ENCODE results near the gene IKBIP. TPM values are rescaled to one million over a fixed set of nuclear protein-coding genes. Genes with fewer than 3 reads are reported as not detected.

IKBIP gene, protein sequence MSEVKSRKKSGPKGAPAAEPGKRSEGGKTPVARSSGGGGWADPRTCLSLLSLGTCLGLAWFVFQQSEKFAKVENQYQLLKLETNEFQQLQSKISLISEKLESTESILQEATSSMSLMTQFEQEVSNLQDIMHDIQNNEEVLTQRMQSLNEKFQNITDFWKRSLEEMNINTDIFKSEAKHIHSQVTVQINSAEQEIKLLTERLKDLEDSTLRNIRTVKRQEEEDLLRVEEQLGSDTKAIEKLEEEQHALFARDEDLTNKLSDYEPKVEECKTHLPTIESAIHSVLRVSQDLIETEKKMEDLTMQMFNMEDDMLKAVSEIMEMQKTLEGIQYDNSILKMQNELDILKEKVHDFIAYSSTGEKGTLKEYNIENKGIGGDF
- total RNA-seq (10 to 100 TPM in 1 of 5 experiments, 1 to 10 TPM in 4; 2.3 to 24.6 (median 6.1) TPM), polyA plus RNA-seq (1 to 10 TPM; 4.6 to 5.3 TPM), total RNA-seq (1.9 reads per million, percentile 8 among the genes with 10 or more reads in this experiment)

DNA sequence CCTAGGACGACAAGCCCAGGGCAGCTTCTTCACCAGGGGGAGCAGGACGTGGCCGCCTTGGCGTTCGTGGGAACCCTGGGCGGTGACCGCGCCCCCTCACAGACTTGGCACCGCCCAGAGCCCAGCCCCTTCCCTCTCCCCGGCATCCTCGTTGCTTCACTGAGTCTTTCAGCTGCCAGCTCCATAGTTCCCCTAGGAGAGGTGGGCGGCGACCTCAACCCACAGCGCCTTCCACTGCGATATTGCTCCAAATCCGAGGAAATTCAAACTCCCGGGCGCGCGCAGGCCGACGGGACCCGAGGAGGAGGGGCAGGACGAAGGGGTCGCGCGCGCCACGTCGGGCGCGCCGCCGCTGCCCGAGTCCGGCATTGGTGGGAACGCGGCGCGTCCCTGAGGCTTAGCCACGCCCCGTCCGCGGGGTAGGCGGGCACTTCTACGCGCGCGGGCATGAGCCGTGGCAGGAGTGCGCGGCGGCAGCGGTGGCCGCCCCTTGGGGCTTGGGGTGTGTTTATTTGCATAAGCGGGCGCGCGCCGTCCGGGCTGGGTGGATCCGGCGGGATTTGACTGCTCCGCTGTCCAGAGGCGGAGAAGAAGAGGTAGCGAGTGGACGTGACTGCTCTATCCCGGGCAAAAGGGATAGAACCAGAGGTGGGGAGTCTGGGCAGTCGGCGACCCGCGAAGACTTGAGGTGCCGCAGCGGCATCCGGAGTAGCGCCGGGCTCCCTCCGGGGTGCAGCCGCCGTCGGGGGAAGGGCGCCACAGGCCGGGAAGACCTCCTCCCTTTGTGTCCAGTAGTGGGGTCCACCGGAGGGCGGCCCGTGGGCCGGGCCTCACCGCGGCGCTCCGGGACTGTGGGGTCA lies at the start of gene IKBIP, which contains the start of gene APAF1:
Gene IKBIP, minus strand, starts transcription at position 77 of the 860 bp plus-strand sequence. CDS start 87 bp downstream, outside the sequence.
Gene APAF1, plus strand, starts transcription at position 579 of the 860 bp plus-strand sequence. CDS start 3,070 bp downstream, outside the sequence.
- ChIA-PET POLR2A (interaction anchor here (1.1 to 2.3 kb wide), 5 partner anchors 51 to 132 kb away, joined by 3 to 24 read pairs (median 9); partner anchors contain the start of genes SLC25A3 and TMPO), CTCF (interaction anchor here (0.6 to 2.1 kb wide), 3 partner anchors 11 to 51 kb away, joined by 3 to 5 read pairs (median 3); partner anchors contain the start of gene SLC25A3)
- Mint-ChIP-seq H3K27ac (peak within 1 kb of the TSS; percentile 84 to 97 (median 93)), H3K4me1 (peaks cover 7 to 40% (median 27%) of the 10 kb centered on the region in 7 donors), H3K9me3 (no peaks in the 10 kb centered on the region), H3K27me3 (no peaks in the 10 kb centered on the region), H3K4me3 (peak within 1 kb of the TSS; percentile 94 to 100 (median 98)), H3K36me3 (peaks cover 0 to 10% (median 5%) of the 10 kb centered on the region in 5 donors)
- Histone ChIP-seq H3K27me3 (ENCODE audit: control insufficient read depth in 2 of 2, insufficient read depth in 2 of 2, low read length in 2 of 2) (no peaks in the 10 kb centered on the region), H3K9me3 (ENCODE audit: control insufficient read depth in 2 of 3, low read length in 3 of 3) (no peaks in the 10 kb centered on the region), H3K36me3 (ENCODE audit: control insufficient read depth in 2 of 3, insufficient read depth in 3 of 3, low read length in 3 of 3) (peaks cover 0 to 21% (median 3%) of the 10 kb centered on the region in 3 experiments), H3K27ac (ENCODE audit: low read depth, low read length) (peak within 1 kb of the TSS; percentile 76), H3K4me3 (ENCODE audit: low read length) (peak within 1 kb of the TSS; percentile 72), H3K4me1 (ENCODE audit: control insufficient read depth in 2 of 2, insufficient read depth in 2 of 2, low read length in 2 of 2) (peaks cover 0 to 8% of the 10 kb centered on the region in 2 donors)
- DNase-seq, result peak; percentile 92 to 98 (median 96)
- intact Hi-C loops (cut with micrococcal nuclease), result loop anchor here (1.0 to 2.0 kb wide), 7 partner anchors 9 to 1738 kb away; partner anchors contain the start of genes NEDD1 (in 2 of the 2), SLC25A3 (in 2 of the 2), TMPO (in 2 of the 2) and BLTP3B (in 1 of the 2)
- peak; percentile 96 for ATAC-seq

DNA sequence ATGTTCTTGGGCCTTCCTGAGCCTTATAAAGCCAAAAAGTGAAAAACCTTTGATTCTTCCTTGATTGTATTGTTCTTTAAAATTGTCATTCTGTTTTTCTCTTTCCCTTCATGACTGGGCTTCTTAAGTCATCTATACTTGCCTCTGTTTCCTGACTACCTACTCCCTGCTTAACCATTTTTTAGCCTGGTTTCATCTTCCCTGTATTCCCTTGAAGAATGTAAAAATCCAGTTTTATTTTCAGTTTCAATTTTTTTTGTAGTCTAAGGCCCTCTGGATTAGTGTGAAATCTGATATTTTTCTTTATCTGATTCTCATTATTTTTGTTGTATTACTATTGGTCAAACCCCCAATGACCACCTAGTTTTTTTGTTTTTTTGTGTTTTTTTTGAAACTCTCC lies 46.8 kb upstream of the IKBIP start:
- no peaks in the 10 kb centered on the region for H3K9me3 ChIP-seq (ENCODE audit: control insufficient read depth in 2 of 3, low read length in 3 of 3)
- H3K9me3 Mint-ChIP-seq, result no peaks in the 10 kb centered on the region
- H3K27me3 Mint-ChIP-seq, result no peaks in the 10 kb centered on the region
- H3K27me3 ChIP-seq (ENCODE audit: control insufficient read depth in 2 of 2, insufficient read depth in 2 of 2, low read length in 2 of 2), result no peaks in the 10 kb centered on the region
- H3K4me3 Mint-ChIP-seq, result no peak overlapping the region
- H3K36me3 Mint-ChIP-seq, result peaks cover 14 to 81% (median 60%) of the 10 kb centered on the region in 5 donors
- ChIA-PET CTCF (interaction anchor here (1.2 kb wide), 1 partner anchor 8 kb away, joined by 3 read pairs; no protein-coding TSS in a partner anchor), POLR2A (no interaction called here)
- H3K4me1 Mint-ChIP-seq, result peaks cover 12 to 26% (median 17%) of the 10 kb centered on the region in 7 donors
- no peak overlapping the region for H3K4me3 ChIP-seq (ENCODE audit: low read length)
- H3K4me1 ChIP-seq (ENCODE audit: control insufficient read depth in 2 of 2, insufficient read depth in 2 of 2, low read length in 2 of 2), result no peaks in the 10 kb centered on the region
- peak overlapping the region in 2 of 9 donors; percentile 4 to 19 for H3K27ac Mint-ChIP-seq
- H3K36me3 ChIP-seq (ENCODE audit: control insufficient read depth in 2 of 3, insufficient read depth in 3 of 3, low read length in 3 of 3), result peaks cover 0 to 31% (median 0%) of the 10 kb centered on the region in 3 experiments
- ATAC-seq (no peak), DNase-seq (no peak)
- intact Hi-C loops (cut with micrococcal nuclease), result no loop called here
- H3K27ac ChIP-seq (ENCODE audit: low read depth, low read length), result no peak overlapping the region

DNA sequence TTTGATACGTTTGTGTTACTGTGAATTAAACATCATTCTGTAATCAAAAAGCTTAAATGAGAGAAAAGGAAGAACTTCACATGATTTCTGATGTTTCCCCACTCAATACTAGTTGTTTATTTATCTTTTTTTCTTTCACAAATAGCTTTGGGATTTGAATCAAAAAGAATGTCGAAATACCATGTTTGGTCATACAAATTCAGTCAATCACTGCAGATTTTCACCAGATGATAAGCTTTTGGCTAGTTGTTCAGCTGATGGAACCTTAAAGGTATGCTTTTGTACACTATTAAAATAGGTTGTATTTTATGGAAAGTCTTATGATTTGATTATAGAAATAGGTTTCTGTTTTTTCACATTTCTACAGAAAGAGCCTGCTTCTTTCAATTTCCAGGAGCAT lies 42.0 kb upstream of the IKBIP start:
- peaks cover 24 to 69% (median 52%) of the 10 kb centered on the region in 5 donors for H3K36me3 Mint-ChIP-seq
- Histone ChIP-seq H3K27me3 (ENCODE audit: control insufficient read depth in 2 of 2, insufficient read depth in 2 of 2, low read length in 2 of 2) (no peaks in the 10 kb centered on the region), H3K4me1 (ENCODE audit: control insufficient read depth in 2 of 2, insufficient read depth in 2 of 2, low read length in 2 of 2) (no peaks in the 10 kb centered on the region), H3K27ac (ENCODE audit: low read depth, low read length) (no peak overlapping the region), H3K36me3 (ENCODE audit: control insufficient read depth in 2 of 3, insufficient read depth in 3 of 3, low read length in 3 of 3) (peaks cover 10 to 57% (median 14%) of the 10 kb centered on the region in 3 experiments), H3K4me3 (ENCODE audit: low read length) (no peak overlapping the region), H3K9me3 (ENCODE audit: control insufficient read depth in 2 of 3, low read length in 3 of 3) (no peaks in the 10 kb centered on the region)
- ATAC-seq, result no peak
- intact Hi-C loops (cut with micrococcal nuclease), result no loop called here
- ChIA-PET POLR2A (no interaction called here), CTCF (no interaction called here)
- no peaks in the 10 kb centered on the region for H3K9me3 Mint-ChIP-seq
- peaks cover 4 to 19% (median 6%) of the 10 kb centered on the region in 7 donors for H3K4me1 Mint-ChIP-seq
- no peak overlapping the region for H3K27ac Mint-ChIP-seq
- no peak for DNase-seq
- no peaks in the 10 kb centered on the region for H3K27me3 Mint-ChIP-seq
- no peak overlapping the region for H3K4me3 Mint-ChIP-seq

DNA sequence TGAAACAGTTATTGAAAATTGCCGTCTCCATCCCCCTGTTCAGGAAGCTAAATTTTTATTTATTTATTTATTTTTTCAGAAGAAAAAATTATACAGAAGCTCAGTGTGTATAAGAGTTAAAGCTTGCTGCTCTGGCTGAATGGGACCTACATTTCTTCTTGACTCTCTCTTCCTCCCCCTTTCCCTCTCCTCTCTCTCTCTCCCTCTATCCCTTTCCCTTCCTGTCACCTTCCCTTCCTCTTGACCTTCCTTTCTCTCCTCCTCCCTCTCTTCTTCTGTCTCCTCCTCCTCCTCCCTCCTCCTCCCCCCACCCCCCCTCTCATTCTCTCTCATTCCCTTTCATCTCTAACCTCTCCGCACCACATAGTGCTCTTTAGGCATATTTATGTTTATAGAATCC lies 39.6 kb upstream of the IKBIP start:
- intact Hi-C loops (cut with micrococcal nuclease), result no loop called here
- no peaks in the 10 kb centered on the region for H3K27me3 Mint-ChIP-seq
- ChIA-PET CTCF (no interaction called here), POLR2A (no interaction called here)
- Histone ChIP-seq H3K27me3 (ENCODE audit: control insufficient read depth in 2 of 2, insufficient read depth in 2 of 2, low read length in 2 of 2) (no peaks in the 10 kb centered on the region), H3K9me3 (ENCODE audit: control insufficient read depth in 2 of 3, low read length in 3 of 3) (no peaks in the 10 kb centered on the region), H3K36me3 (ENCODE audit: control insufficient read depth in 2 of 3, insufficient read depth in 3 of 3, low read length in 3 of 3) (peaks cover 10 to 77% (median 14%) of the 10 kb centered on the region in 3 experiments), H3K4me3 (ENCODE audit: low read length) (no peak overlapping the region), H3K4me1 (ENCODE audit: control insufficient read depth in 2 of 2, insufficient read depth in 2 of 2, low read length in 2 of 2) (no peaks in the 10 kb centered on the region), H3K27ac (ENCODE audit: low read depth, low read length) (no peak overlapping the region)
- DNase-seq, result no peak
- H3K4me1 Mint-ChIP-seq, result peaks cover 0 to 6% (median 0%) of the 10 kb centered on the region in 7 donors
- peaks cover 15 to 63% (median 35%) of the 10 kb centered on the region in 5 donors for H3K36me3 Mint-ChIP-seq
- ATAC-seq, result no peak
- no peak overlapping the region for H3K27ac Mint-ChIP-seq
- no peaks in the 10 kb centered on the region for H3K9me3 Mint-ChIP-seq
- H3K4me3 Mint-ChIP-seq, result no peak overlapping the region

DNA sequence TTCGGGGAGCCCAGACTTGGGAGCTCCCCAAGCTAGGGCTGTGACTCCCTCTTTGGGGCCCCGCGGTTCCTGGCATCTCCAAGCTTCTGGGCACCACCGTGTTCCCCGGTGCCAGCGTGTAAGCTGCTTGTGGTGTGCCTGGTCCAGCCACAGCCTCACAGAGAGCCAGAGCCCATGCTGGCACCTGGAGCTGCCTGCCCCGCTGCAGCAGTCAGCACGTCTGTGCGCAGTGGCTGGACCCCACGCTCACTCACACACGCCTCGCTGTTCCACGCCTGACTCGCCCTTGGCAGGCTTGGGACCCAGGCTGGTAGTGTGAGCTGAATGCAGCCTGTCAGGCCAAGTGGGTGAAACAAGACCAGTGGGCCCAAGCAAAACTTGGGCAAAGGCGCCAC lies 35.0 kb upstream of the IKBIP start:
- Mint-ChIP-seq H3K36me3 (peaks cover 9 to 46% (median 19%) of the 10 kb centered on the region in 5 donors), H3K27me3 (no peaks in the 10 kb centered on the region), H3K27ac (no peak overlapping the region), H3K4me3 (no peak overlapping the region), H3K9me3 (no peaks in the 10 kb centered on the region), H3K4me1 (no peaks in the 10 kb centered on the region)
- H3K9me3 ChIP-seq (ENCODE audit: control insufficient read depth in 2 of 3, low read length in 3 of 3), result no peaks in the 10 kb centered on the region
- ATAC-seq (no peak), DNase-seq (no peak)
- ChIA-PET POLR2A (no interaction called here), CTCF (interaction anchor here (0.6 kb wide), 1 partner anchor 27 kb away, joined by 3 read pairs; no protein-coding TSS in a partner anchor)
- H3K4me1 ChIP-seq (ENCODE audit: control insufficient read depth in 2 of 2, insufficient read depth in 2 of 2, low read length in 2 of 2), result no peaks in the 10 kb centered on the region
- H3K27me3 ChIP-seq (ENCODE audit: control insufficient read depth in 2 of 2, insufficient read depth in 2 of 2, low read length in 2 of 2), result no peaks in the 10 kb centered on the region
- no peak overlapping the region for H3K4me3 ChIP-seq (ENCODE audit: low read length)
- peaks cover 10 to 62% (median 14%) of the 10 kb centered on the region in 3 experiments for H3K36me3 ChIP-seq (ENCODE audit: control insufficient read depth in 2 of 3, insufficient read depth in 3 of 3, low read length in 3 of 3)
- intact Hi-C loops (cut with micrococcal nuclease), result no loop called here
- no peak overlapping the region for H3K27ac ChIP-seq (ENCODE audit: low read depth, low read length)

DNA sequence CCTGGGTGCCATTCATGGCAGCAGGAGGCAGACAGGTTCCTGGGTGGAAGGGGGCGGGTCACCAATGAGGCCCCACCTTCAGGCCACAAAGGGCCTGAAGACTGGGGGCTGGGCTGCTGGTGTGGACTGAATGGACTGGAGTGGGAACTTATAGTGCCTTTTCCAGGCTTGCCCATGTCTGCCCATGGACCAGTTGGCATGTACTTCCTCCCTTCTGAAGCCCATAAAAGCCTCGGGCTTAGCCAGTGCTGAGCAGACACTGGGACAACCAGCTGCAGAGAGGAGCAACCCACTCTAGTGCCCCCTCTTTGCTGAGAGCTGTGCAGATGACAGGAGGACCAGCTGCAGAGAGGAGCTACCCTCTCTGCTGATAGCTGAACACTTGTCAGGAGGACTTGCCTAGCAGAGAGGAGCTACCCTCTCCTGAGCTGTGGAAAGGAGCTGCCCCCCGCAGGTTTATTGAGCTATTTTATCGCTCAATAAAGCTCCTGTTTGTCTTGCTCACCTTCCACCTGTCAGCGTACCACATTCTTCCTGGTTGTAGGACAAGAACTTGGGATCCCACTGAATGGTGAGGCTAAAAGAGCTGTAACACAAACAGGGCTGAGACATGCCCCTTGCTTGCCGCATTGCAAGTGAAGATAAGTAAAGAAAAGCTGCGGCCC lies 34.5 kb upstream of the IKBIP start:
- CTCF ChIA-PET, result interaction anchor here (0.6 kb wide), 1 partner anchor 28 kb away, joined by 3 read pairs; no protein-coding TSS in a partner anchor
- Histone ChIP-seq H3K9me3 (ENCODE audit: control insufficient read depth in 2 of 3, low read length in 3 of 3) (no peaks in the 10 kb centered on the region), H3K27ac (ENCODE audit: low read depth, low read length) (no peak overlapping the region), H3K27me3 (ENCODE audit: control insufficient read depth in 2 of 2, insufficient read depth in 2 of 2, low read length in 2 of 2) (no peaks in the 10 kb centered on the region), H3K4me1 (ENCODE audit: control insufficient read depth in 2 of 2, insufficient read depth in 2 of 2, low read length in 2 of 2) (no peaks in the 10 kb centered on the region), H3K36me3 (ENCODE audit: control insufficient read depth in 2 of 3, insufficient read depth in 3 of 3, low read length in 3 of 3) (peaks cover 13 to 56% (median 14%) of the 10 kb centered on the region in 3 experiments), H3K4me3 (ENCODE audit: low read length) (no peak overlapping the region)
- Mint-ChIP-seq H3K9me3 (no peaks in the 10 kb centered on the region), H3K4me3 (no peak overlapping the region), H3K36me3 (peaks cover 8 to 48% (median 22%) of the 10 kb centered on the region in 5 donors), H3K4me1 (peaks cover 0 to 4% (median 0%) of the 10 kb centered on the region in 7 donors), H3K27me3 (no peaks in the 10 kb centered on the region), H3K27ac (no peak overlapping the region)
- DNase-seq, result no peak
- intact Hi-C loops (cut with micrococcal nuclease), result no loop called here
- POLR2A ChIA-PET, result no interaction called here
- ATAC-seq, result no peak

All from naive thymus-derived CD4-positive, alpha-beta T cell (primary cell).